ENCODE data around the gene UXS1.

The UXS1 gene

GRCh38 chr2:106185475-106186184 is 8.5 kb downstream of the UXS1 start:
- no peak overlapping the region for H3K27ac ChIP-seq

GRCh38 chr2:106184857-106185256 is 9.2 kb downstream of the UXS1 start:
- intact Hi-C loops (cut with DNase I; ENCODE audit: low total_unique reads): no loop called here

More at GRCh38 chr2:106185475-106186184, 8.5 kb downstream of the UXS1 start:
- Histone ChIP-seq H3K27me3 (no peaks in the 10 kb centered on the region), H3K9me3 (no peaks in the 10 kb centered on the region), H3K4me3 (no peak overlapping the region), H3K36me3 (no peaks in the 10 kb centered on the region), H3K4me1 (peaks cover 0 to 19% (median 10%) of the 10 kb centered on the region in 4 donors)
- no peak for TF ChIP-seq CTCF (IDR thresholded peaks at IDR 0.05)
- intact Hi-C loops (cut with DNase I; ENCODE audit: low total_unique reads): no loop called here
- DNase-seq: no peak

GRCh38 chr2:106184394-106184793 is 9.7 kb downstream of the UXS1 start:
- Histone ChIP-seq H3K9me3 (no peaks in the 10 kb centered on the region), H3K4me3 (no peak overlapping the region), H3K27me3 (no peaks in the 10 kb centered on the region), H3K27ac (no peak overlapping the region), H3K36me3 (no peaks in the 10 kb centered on the region), H3K4me1 (peaks cover 0 to 19% (median 10%) of the 10 kb centered on the region in 4 donors)
- no peak for TF ChIP-seq CTCF (IDR thresholded peaks at IDR 0.05)
- intact Hi-C loops (cut with DNase I; ENCODE audit: low total_unique reads): no loop called here
- DNase-seq: no peak

More at GRCh38 chr2:106184857-106185256, 9.2 kb downstream of the UXS1 start:
- no peak for DNase-seq
- Histone ChIP-seq H3K36me3 (no peaks in the 10 kb centered on the region), H3K9me3 (no peaks in the 10 kb centered on the region), H3K27me3 (no peaks in the 10 kb centered on the region), H3K4me3 (no peak overlapping the region), H3K27ac (no peak overlapping the region), H3K4me1 (peaks cover 0 to 19% (median 10%) of the 10 kb centered on the region in 4 donors)
- no peak for TF ChIP-seq CTCF (IDR thresholded peaks at IDR 0.05)

GRCh38 chr2:106183101-106183696 is 10.9 kb downstream of the UXS1 start:
- no peak for TF ChIP-seq CTCF (IDR thresholded peaks at IDR 0.05)
- Histone ChIP-seq H3K4me1 (peaks cover 0 to 19% (median 10%) of the 10 kb centered on the region in 4 donors), H3K27ac (peak overlapping the region; percentile 30 to 70), H3K4me3 (peak overlapping the region; percentile 17 to 21), H3K9me3 (no peaks in the 10 kb centered on the region), H3K36me3 (no peaks in the 10 kb centered on the region), H3K27me3 (no peaks in the 10 kb centered on the region)
- no peak for DNase-seq
- intact Hi-C loops (cut with DNase I; ENCODE audit: low total_unique reads): no loop called here

- no peak for TF ChIP-seq CTCF (IDR thresholded peaks at IDR 0.05)
- intact Hi-C loops (cut with DNase I; ENCODE audit: low total_unique reads): no loop called here
- Histone ChIP-seq H3K27me3 (no peaks in the 10 kb centered on the region), H3K27ac (no peak overlapping the region), H3K4me3 (no peak overlapping the region), H3K4me1 (peaks cover 0 to 22% (median 10%) of the 10 kb centered on the region in 4 donors), H3K9me3 (no peaks in the 10 kb centered on the region), H3K36me3 (no peaks in the 10 kb centered on the region)
- no peak for DNase-seq
These were observed 13.0 kb downstream of the UXS1 start for GRCh38 chr2:106181064-106181463.
